GM21529 (cell line): ENCODE measurements around the gene ANO4.

ENCODE experiments used
- ATAC-seq: cut with Tn5 transposase; IDR thresholded peaks from one replicate; pipeline ENCODE4 v1.9.1; 2021; ENCODE audit not compliant: unreplicated experiment

Gene ANO4

DNA sequence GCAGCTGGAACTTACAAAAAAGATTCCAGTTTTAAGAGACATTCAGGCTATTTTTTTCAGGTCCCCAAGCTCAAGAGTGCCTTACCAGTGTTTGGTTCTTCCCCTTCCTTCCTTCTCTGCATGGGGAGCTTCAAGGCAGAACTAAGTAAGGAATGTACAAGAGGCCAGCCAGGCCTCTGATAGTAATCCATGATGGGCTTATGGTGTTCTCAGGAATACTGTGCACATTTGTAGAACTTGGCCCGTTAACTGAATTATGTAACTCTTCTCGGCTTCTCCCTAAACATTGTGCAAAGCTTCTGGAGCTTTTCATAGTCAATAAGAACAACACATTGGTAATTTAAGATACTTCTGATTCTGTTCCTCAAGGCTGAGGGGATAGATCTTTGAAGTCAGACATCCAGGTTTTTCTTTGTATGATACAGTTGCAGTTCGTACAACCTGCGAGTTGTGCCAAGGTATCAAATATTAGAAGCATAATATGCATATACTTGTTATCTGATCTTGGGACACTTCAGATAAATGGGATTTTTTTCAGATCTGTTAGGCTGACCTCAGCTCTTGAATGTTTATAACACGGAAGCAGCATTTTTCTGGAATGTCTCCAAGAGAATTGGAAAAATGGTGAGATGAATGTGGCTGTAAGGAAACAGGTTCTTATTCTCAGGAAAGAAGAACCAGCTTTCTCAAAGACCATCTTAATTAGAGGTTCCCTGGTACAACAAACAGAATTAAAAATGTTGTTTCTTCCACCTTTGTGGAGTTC, 148.6 kb downstream of the ANO4 start:
- no peak for ATAC-seq

- no peak for ATAC-seq
These were observed 157.2 kb downstream of the ANO4 start for GRCh38 chr12:100951756-100952155.

- ATAC-seq: no peak
These were observed 158.6 kb downstream of the ANO4 start for GRCh38 chr12:100953217-100953616.

GRCh38 chr12:100953677-100954076, 159.1 kb downstream of the ANO4 start:
- ATAC-seq: no peak

GRCh38 chr12:100954118-100954517, 159.5 kb downstream of the ANO4 start:
- ATAC-seq: no peak

DNA sequence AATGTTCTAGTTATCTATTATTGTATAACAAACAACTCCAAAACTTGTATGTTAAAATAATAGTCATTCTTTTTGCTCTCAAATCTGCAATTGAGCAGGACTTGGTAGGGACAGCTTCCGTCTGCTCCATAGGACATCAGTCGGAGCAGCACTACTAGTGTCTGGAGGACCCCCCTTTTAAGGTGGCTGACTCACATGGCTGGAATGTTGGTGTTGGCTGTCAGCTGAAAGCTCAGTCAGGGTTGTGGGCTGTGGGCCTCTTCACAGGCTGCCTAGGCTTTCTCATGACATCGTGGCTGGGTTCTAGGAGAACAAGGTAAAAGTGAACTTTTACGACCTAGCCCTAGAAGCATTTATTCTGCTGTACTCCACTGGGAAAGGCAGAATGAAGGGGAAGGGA, 160.6 kb downstream of the ANO4 start:
- no peak for ATAC-seq

DNA sequence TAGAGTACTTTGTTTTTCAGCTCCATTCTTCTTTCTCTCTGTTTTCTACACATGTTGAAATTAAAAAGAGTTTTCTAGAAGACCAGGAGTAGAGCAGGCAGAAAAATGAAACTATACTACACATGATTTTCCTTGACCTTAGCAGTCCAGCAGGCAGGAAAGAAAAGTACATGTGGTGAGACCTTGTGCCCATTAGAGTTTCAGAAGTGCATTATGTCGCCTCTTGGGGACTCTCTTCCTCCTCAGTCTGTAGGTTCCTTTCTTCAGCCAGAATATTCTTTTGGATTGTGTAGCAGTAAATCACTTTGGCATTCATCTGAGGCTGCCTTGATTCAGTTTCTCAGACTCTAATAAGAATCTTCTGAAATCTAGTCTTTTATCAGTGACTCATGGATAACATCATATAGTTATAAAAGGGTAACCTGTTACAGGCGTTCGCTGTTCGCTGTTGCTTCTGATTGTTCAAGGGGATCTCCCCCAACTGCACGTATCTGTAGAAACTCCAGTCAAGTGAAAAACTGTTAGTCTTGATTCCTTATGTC, 161.8 kb downstream of the ANO4 start:
- ATAC-seq: no peak

- no peak for ATAC-seq
These were observed 164.9 kb downstream of the ANO4 start for GRCh38 chr12:100959481-100959880.

- ATAC-seq: no peak
These were observed 167.6 kb downstream of the ANO4 start for GRCh38 chr12:100962086-100962712.

DNA sequence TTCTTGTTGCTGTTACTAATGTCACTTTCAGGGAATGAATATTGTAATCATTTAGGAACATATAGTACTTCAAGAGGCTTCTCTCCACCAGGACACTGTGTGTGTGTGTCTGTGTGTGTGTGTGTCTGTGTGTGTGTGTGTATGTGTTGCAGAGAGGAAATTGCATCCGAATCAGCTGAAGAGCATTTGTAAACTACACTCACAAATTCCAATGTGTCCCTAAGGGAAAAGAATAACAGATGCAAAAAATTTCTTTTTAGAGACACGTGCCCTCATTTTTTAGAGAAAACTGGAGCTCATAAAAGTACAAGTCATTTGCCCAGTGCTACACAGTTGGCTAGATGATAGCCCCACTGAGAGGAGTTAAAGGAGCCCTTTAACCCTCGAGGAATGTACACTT, 168.8 kb downstream of the ANO4 start:
- ATAC-seq: no peak

DNA sequence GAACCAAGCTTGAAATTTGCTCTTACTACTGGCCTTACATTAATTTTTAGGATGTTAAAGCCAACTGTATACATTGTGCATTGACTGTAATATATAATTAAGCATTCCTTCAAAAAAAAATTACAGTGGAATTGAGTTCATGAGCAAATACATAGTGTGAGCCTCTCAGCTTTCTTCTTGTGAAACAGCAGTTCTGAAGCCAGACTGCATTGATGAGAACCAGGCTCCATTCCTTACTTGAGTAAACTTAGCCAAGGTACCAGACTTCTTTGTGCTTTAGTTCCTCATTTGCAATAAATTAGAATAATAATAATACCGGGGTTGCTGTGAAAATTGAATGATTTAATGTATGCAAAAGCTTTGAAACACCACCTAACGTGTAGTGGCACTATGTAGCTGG, 169.5 kb downstream of the ANO4 start:
- no peak for ATAC-seq

GRCh38 chr12:100967189-100967588, 172.6 kb downstream of the ANO4 start:
- ATAC-seq: no peak

GRCh38 chr12:100970894-100971293, 176.3 kb downstream of the ANO4 start:
- ATAC-seq: no peak

DNA sequence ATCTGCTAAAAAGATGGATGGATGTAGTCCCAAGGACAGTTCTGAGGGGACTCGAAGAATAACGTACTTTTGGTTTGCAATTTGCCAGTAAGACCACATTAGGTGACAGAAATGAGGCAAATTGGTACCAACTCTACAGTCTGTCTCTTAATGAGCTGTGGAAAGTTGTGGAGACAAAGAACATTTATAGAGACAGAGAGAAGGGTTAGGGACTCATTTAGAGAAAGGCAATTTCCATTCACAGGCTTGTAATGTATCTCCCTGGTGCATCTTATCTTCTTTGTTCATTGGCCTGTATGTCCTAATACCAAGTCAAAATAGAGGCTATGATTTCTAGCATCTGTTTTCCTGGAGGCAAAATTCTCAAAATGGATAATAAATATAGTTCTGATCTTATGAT, 177.5 kb downstream of the ANO4 start:
- no peak for ATAC-seq

- no peak for ATAC-seq
These were observed 179.8 kb downstream of the ANO4 start for GRCh38 chr12:100974341-100974740.

DNA sequence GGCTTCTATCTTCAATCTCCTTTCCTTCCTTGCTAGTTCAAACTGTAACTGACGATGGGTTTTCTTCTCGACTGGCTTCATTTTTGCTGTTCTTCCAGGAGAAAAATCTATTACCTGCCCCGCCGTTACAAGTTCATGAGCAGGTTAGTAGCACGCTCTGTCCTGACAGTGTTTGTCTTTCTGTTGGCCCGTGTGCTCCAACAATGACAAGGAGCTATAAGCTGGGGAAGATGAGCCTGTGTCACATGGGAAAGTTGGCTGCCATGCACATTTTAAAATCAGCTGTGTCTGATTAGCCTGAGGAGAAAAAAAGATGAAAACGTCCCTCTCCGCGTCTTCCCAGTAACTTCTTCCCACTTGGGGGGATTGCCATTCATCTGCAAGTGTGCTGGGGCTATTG, 180.2 kb downstream of the ANO4 start:
- no peak for ATAC-seq

DNA sequence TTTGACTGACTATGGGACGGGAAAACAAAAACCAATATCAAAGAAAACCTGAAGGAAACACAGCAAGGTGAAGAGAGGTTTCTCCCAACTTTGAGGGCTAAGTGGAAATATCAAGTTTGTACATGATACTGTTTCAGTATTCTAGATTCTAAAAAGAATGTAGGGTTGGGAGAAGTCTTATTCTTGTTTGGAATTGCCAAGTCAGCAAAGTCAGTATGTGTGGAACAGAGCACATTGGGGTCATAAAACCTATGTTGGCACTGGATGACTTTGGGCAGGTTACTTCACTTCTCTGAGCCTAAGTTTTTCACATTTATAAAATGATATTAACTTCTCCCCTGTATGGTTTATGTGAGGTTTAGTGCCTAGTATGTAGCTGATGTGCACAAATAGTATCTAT, 182.2 kb downstream of the ANO4 start:
- ATAC-seq: no peak

- ATAC-seq: no peak
These were observed 186.3 kb downstream of the ANO4 start for GRCh38 chr12:100980856-100981255.

GRCh38 chr12:100982511-100983183, 188.1 kb downstream of the ANO4 start:
- ATAC-seq: no peak

DNA sequence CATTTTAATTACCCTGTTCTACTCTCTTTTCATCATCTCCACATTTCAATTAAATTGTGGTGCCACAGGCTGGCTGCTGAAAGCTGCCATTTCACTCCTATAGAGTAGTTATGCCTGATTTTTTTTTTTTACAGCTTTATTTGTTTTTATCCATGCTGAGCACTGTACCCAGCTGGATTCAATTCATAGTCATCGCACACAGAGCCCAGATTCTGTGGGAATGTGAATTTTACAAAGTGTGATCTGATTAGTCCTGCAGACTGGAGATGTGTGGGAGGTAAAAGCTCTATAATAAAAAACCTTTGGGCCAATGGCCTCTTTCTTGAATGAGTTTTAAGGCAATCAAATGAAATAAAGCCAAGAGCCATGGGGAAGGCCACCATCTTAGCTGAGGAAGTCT, 190.2 kb downstream of the ANO4 start:
- ATAC-seq: no peak

- no peak for ATAC-seq
These were observed 192.3 kb downstream of the ANO4 start for GRCh38 chr12:100986595-100987547.
